Measurements from ENCODE around the gene FNDC3B.

FNDC3B gene

GRCh38 chr3:172283841-172284357, 244.5 kb downstream of the FNDC3B start:
- DNase-seq (ENCODE audit: low read depth in 3 of 3) = no peak

GRCh38 chr3:172285844-172286243, 246.5 kb downstream of the FNDC3B start:
- DNase-seq (ENCODE audit: low read depth in 3 of 3) = no peak

GRCh38 chr3:172286548-172287148, 247.3 kb downstream of the FNDC3B start:
- no peak for DNase-seq (ENCODE audit: low read depth in 3 of 3)

GRCh38 chr3:172287937-172288477, 248.6 kb downstream of the FNDC3B start:
- no peak for DNase-seq (ENCODE audit: low read depth in 3 of 3)

GRCh38 chr3:172288651-172289050, 249.3 kb downstream of the FNDC3B start:
- DNase-seq (ENCODE audit: low read depth in 3 of 3) = no peak

GRCh38 chr3:172289583-172289982, 250.2 kb downstream of the FNDC3B start:
- DNase-seq (ENCODE audit: low read depth in 3 of 3) = no peak

GRCh38 chr3:172290457-172290856, 251.1 kb downstream of the FNDC3B start:
- no peak for DNase-seq (ENCODE audit: low read depth in 3 of 3)

GRCh38 chr3:172291650-172292049, 252.3 kb downstream of the FNDC3B start:
- DNase-seq (ENCODE audit: low read depth in 3 of 3) = no peak

- no peak for DNase-seq (ENCODE audit: low read depth in 3 of 3)
Observed at GRCh38 chr3:172292422-172292821, 253.0 kb downstream of the FNDC3B start.

- no peak for DNase-seq (ENCODE audit: low read depth in 3 of 3)
Observed at GRCh38 chr3:172293093-172293492, 253.7 kb downstream of the FNDC3B start.

- no peak for DNase-seq (ENCODE audit: low read depth in 3 of 3)
Observed at GRCh38 chr3:172294223-172294806, 254.9 kb downstream of the FNDC3B start.

GRCh38 chr3:172296248-172296974, 257.0 kb downstream of the FNDC3B start:
- no peak for DNase-seq (ENCODE audit: low read depth in 3 of 3)

GRCh38 chr3:172296975-172297332, 257.6 kb downstream of the FNDC3B start:
- DNase-seq (ENCODE audit: low read depth in 3 of 3) = no peak

- DNase-seq (ENCODE audit: low read depth in 3 of 3) = no peak
Observed at GRCh38 chr3:172298247-172298646, 258.9 kb downstream of the FNDC3B start.

GRCh38 chr3:172300187-172300586, 260.8 kb downstream of the FNDC3B start:
- DNase-seq (ENCODE audit: low read depth in 3 of 3) = no peak

- no peak for DNase-seq (ENCODE audit: low read depth in 3 of 3)
Observed at GRCh38 chr3:172300862-172301261, 261.5 kb downstream of the FNDC3B start.

- no peak for DNase-seq (ENCODE audit: low read depth in 3 of 3)
Observed at GRCh38 chr3:172302203-172302602, 262.8 kb downstream of the FNDC3B start.

GRCh38 chr3:172303181-172303580, 263.8 kb downstream of the FNDC3B start:
- no peak for DNase-seq (ENCODE audit: low read depth in 3 of 3)

- DNase-seq (ENCODE audit: low read depth in 3 of 3) = no peak
Observed at GRCh38 chr3:172303941-172304558, 264.7 kb downstream of the FNDC3B start.

- no peak for DNase-seq (ENCODE audit: low read depth in 3 of 3)
Observed at GRCh38 chr3:172305552-172305951, 266.2 kb downstream of the FNDC3B start.

GRCh38 chr3:172305974-172306373, 266.6 kb downstream of the FNDC3B start:
- no peak for DNase-seq (ENCODE audit: low read depth in 3 of 3)

- DNase-seq (ENCODE audit: low read depth in 3 of 3) = no peak
Observed at GRCh38 chr3:172307141-172307560, 267.8 kb downstream of the FNDC3B start.

All from stimulated activated CD4-positive, alpha-beta T cell treated with anti-CD3 and anti-CD28 coated beads, TNF-alpha, amount 100 ng/mL, for 48 hours (primary cell).